SK-N-SH treated with all-trans-retinoic acid at 6 μM for 48 hours (cell line): ENCODE results near the gene IQSEC1.

Experiments used
- CREB5 ChIP-seq: fragments of 250-450 bp; sonication (Bioruptor Pico); IDR thresholded peaks from 2 replicates; pipeline ENCODE4 v1.5.1; 2020; ENCODE audit warnings: low read depth, mild to moderate bottlenecking, moderate library complexity
- ZC3H10 ChIP-seq: fragments of 250-450 bp; sonication (Bioruptor Pico); IDR thresholded peaks from 2 replicates; pipeline ENCODE4 v1.5.1; 2021; ENCODE audit warnings: mild to moderate bottlenecking, moderate library complexity
- ZFP3 ChIP-seq: fragments of 250-450 bp; sonication (Bioruptor Pico); IDR thresholded peaks from 2 replicates; pipeline ENCODE4 v1.5.0; 2020; ENCODE audit warnings: mild to moderate bottlenecking, moderate library complexity

- no peak for TF ChIP-seq ZC3H10
- TF ChIP-seq CREB5: no peak
- no peak for TF ChIP-seq ZFP3
These were observed 39.0 kb downstream of the IQSEC1 start for GRCh38 chr3:13034109-13034800.
